ENCODE measurements around the gene CD34.
A peak's percentile ranks its signal among the peaks of the same experiment; 100 is the strongest.

Gene CD34

DNA sequence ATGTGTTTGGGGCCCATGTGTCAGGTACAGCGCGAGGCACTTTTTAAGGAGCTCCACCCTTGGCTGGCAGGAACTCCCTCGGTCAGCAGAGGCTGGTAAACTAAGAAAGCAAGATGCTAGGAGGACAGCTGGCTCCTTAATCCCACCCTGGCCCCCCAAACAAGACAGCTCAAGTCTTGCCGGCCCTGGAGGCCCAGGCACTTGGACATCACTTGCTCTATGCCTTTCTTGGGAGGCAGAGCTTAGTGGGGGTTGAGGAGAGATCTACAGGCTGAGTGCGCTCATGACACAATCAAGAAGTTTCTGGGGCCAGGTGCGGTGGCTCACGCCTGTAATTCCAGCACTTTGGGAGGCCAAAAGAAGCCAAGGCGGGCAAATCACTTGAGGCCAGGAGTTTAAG, 78.1 kb downstream of the CD34 start:
- no peak for DNase-seq (ENCODE audit: low read depth)

DNA sequence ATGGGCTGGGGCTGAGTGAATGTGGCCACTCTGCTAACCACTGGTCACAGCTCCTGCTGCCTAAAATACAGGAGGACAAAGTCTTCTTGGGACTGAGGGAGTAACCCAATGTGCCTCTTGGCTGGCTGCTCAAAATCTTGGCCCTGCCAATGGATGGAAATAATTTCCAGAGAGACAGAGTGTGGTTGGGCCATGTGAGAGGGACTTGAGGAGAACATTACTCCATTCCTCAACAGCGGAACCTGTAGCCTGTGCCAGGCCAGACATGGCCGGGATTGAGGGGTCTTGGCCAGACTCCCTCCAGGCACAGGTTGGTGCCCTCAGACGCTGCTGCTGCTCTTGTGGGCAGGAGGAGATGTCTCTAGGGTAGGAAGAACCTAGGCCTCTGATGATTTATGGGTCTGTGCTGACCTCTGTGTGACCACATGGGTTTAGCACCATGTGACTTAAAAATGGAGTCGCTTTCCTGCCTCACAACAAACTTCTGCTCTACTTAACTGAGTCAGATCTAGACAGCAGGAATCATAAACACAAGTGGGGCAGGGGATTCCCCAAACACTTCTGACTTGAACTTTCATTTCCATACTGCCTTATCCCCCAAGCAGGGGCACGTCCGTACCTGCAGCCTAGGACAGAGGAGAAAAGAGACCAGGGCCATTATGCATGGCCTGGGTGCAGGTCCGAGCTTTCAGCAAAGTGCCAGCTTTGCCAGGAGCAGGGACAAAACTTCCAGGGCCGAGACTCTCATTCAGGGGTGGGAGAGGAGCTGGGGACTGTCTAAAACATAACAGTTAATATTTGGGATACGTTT, 79.2 kb downstream of the CD34 start:
- peak; percentile 36 for DNase-seq (ENCODE audit: low read depth)
